ENCODE results near the gene ZNF536. TPM values are rescaled to one million over a fixed set of nuclear protein-coding genes. Genes with fewer than 3 reads are reported as not detected.

Gene ZNF536
- total and polyA plus RNA-seq, 2 of the 13 experiments (the other 11 are each of a cell fraction or from before 2014, with no cell fraction given), result not detected

GRCh38 chr19:30361107-30361447, 11.1 kb upstream of the ZNF536 start:
- Histone ChIP-seq H3K36me3 (replicated peaks in 1 of 2; ENCODE audit: control insufficient read depth in 1 of 2, insufficient read depth in 2 of 2, low read length in 2 of 2) (no peaks in the 10 kb centered on the region), H3K27ac (ENCODE audit: extremely low read length, insufficient read depth, low read length) (no peak overlapping the region), H4K20me1 (ENCODE audit: insufficient read depth, low read length) (no peaks in the 10 kb centered on the region), H3K4me2 (ENCODE audit: low read depth, low read length) (no peak overlapping the region), H3K9me3 (ENCODE audit: low read length) (no peaks in the 10 kb centered on the region), H3K79me2 (ENCODE audit: insufficient read depth, low read length) (no peaks in the 10 kb centered on the region), H3K4me1 (ENCODE audit: insufficient read depth, low read length) (peaks cover 9% of the 10 kb centered on the region), H3K4me3 (replicated peaks in 1 of 3; ENCODE audit: insufficient read depth in 1 of 3, low read depth in 2 of 3, low read length in 3 of 3) (no peak overlapping the region), H3K27me3 (ENCODE audit: control insufficient read depth in 1 of 2, insufficient read depth in 2 of 2, low read length in 2 of 2) (peaks cover 0 to 16% of the 10 kb centered on the region in 2 experiments; a peak in 3 of 5 replicates), H2AFZ (ENCODE audit: low read length) (no peak overlapping the region), H3K9ac (ENCODE audit: insufficient read depth, low read depth, low read length) (no peak overlapping the region)
- no TSS peak for BruUV-seq (replicated peaks)
- 81% methylated on average over 4 of the region's 4 CpGs for WGBS (ENCODE audit: low lambda C conversion rate)
- DNase-seq (ENCODE audit: low spot score) (no peak), ATAC-seq (no peak), FAIRE-seq (no peak)
- in situ Hi-C loops (cut with HindIII; ENCODE audit: extremely low pct_ligation_motif_present, low pct_unique_long_range_greater_than_20kb), result no loop called here
- intact Hi-C loops (cut with micrococcal nuclease; ENCODE audit: unreplicated experiment), result no loop called here
- ChIA-PET CTCF (ENCODE audit: low intra/inter-chr PET ratio, low total read pairs) (no interaction called here), POLR2A (no interaction called here)
- no peak for TF ChIP-seq NKX3-1 (CRISPR knock-in tag; IDR thresholded peaks at IDR 0.05)

GRCh38 chr19:30361721-30362120, 10.5 kb upstream of the ZNF536 start:
- CTCF ChIA-PET (ENCODE audit: low intra/inter-chr PET ratio, low total read pairs), result no interaction called here
- H3K27me3 ChIP-seq (ENCODE audit: control insufficient read depth in 1 of 2, insufficient read depth in 2 of 2, low read length in 2 of 2), result peaks cover 0 to 13% of the 10 kb centered on the region in 2 experiments; a peak in 3 of 5 replicates

More at GRCh38 chr19:30361721-30362120, 10.5 kb upstream of the ZNF536 start:
- 0% methylated on average over 2 of the region's 13 CpGs for WGBS (ENCODE audit: low lambda C conversion rate)
- peaks cover 9% of the 10 kb centered on the region for H3K4me1 ChIP-seq (ENCODE audit: insufficient read depth, low read length)
- H3K9me3 ChIP-seq (ENCODE audit: low read length), result no peaks in the 10 kb centered on the region
- H3K27ac ChIP-seq (ENCODE audit: extremely low read length, insufficient read depth, low read length), result no peak overlapping the region
- no peaks in the 10 kb centered on the region for H4K20me1 ChIP-seq (ENCODE audit: insufficient read depth, low read length)
- in situ Hi-C loops (cut with HindIII; ENCODE audit: extremely low pct_ligation_motif_present, low pct_unique_long_range_greater_than_20kb) (no loop called here), intact Hi-C loops (cut with micrococcal nuclease; ENCODE audit: unreplicated experiment) (no loop called here)
- BruUV-seq (replicated peaks), result no TSS peak
- H3K4me3 ChIP-seq (replicated peaks in 1 of 3; ENCODE audit: insufficient read depth in 1 of 3, low read depth in 2 of 3, low read length in 3 of 3), result no peak overlapping the region
- peak; percentile 73 for ATAC-seq
- H2AFZ ChIP-seq (ENCODE audit: low read length), result no peak overlapping the region
- peak; percentile 61 for DNase-seq (ENCODE audit: low spot score)
- TF ChIP-seq SOX5 (CRISPR knock-in tag; IDR thresholded peaks at IDR 0.05; ENCODE audit: borderline replicate concordance) (0 out of 2 replicates have a peak, but pooled peaks have one; percentile 34), ZNF343 (CRISPR knock-in tag; IDR thresholded peaks at IDR 0.05) (no peak), TBP (CRISPR knock-in tag; IDR thresholded peaks at IDR 0.05) (no peak), PAWR (CRISPR knock-in tag; IDR thresholded peaks at IDR 0.05; ENCODE audit: borderline replicate concordance) (no peak), ZNF652 (CRISPR knock-in tag; IDR thresholded peaks at IDR 0.05; ENCODE audit: borderline replicate concordance, low read depth) (peak; percentile 43; the same call in 1 of the 2 replicates), SOX6 (IDR thresholded peaks at IDR 0.05) (no peak), SOX6 (CRISPR knock-in tag; IDR thresholded peaks at IDR 0.05) (0 out of 2 replicates have a peak, but pooled peaks have one; percentile 26), SOX13 (IDR thresholded peaks at IDR 0.05) (no peak), SOX13 (CRISPR knock-in tag; conservative IDR thresholded peaks at IDR 0.05 in 1 of 2, IDR thresholded peaks at IDR 0.05 in 1 of 2) (peak in 1 of 2 experiments; percentile 53; a peak in 2 of 4 replicates), SUZ12 (IDR thresholded peaks at IDR 0.05; ENCODE audit: low read depth, low read length) (no peak), POLR2A (IDR thresholded peaks at IDR 0.05; ENCODE audit: insufficient read depth in 1 of 2, low read depth in 2 of 2, low read length in 2 of 2) (no peak), HNRNPL (IDR thresholded peaks at IDR 0.05; ENCODE audit: low read depth, low read length) (no peak)
- H3K4me2 ChIP-seq (ENCODE audit: low read depth, low read length), result no peak overlapping the region; the same call in 1 of the 2 replicates
- no peaks in the 10 kb centered on the region for H3K36me3 ChIP-seq (replicated peaks in 1 of 2; ENCODE audit: control insufficient read depth in 1 of 2, insufficient read depth in 2 of 2, low read length in 2 of 2)
- FAIRE-seq, result no peak
- no peak overlapping the region for H3K9ac ChIP-seq (ENCODE audit: insufficient read depth, low read depth, low read length)
- no peaks in the 10 kb centered on the region for H3K79me2 ChIP-seq (ENCODE audit: insufficient read depth, low read length)
- POLR2A ChIA-PET, result no interaction called here
